ENCODE results near the gene RNF208.

GRCh38 chr9:137266162-137266527, 44.1 kb upstream of the RNF208 start:
- TF ChIP-seq RCOR1 (IDR thresholded peaks at IDR 0.05; ENCODE audit: insufficient replicate concordance, low read length) (no peak), CTCF (conservative IDR thresholded peaks at IDR 0.05; ENCODE audit: low read depth, low read length) (no peak), POLR2A (IDR thresholded peaks at IDR 0.05; ENCODE audit: low read depth, low read length) (no peak), USF2 (IDR thresholded peaks at IDR 0.05; ENCODE audit: low read depth, low read length) (no peak), CEBPB (IDR thresholded peaks at IDR 0.05; ENCODE audit: low read depth, low read length) (no peak), SMC3 (IDR thresholded peaks at IDR 0.05; ENCODE audit: low read depth, low read length) (no peak), RAD21 (IDR thresholded peaks at IDR 0.05; ENCODE audit: low read length) (no peak), MAFK (IDR thresholded peaks at IDR 0.05; ENCODE audit: low read depth, low read length) (no peak), BHLHE40 (IDR thresholded peaks at IDR 0.05; ENCODE audit: low read depth, low read length) (no peak), ELK1 (IDR thresholded peaks at IDR 0.05; ENCODE audit: borderline replicate concordance, low read depth, low read length) (no peak), MAZ (IDR thresholded peaks at IDR 0.05; ENCODE audit: borderline replicate concordance, low read depth, low read length) (no peak)
